Liver (tissue), 9 donors: ENCODE measurements around the gene MXRA8. TPM values are rescaled to one million over a fixed set of nuclear protein-coding genes. Genes with fewer than 3 reads are reported as not detected.

Source experiments
- DNase-seq: peaks from one replicate; pipeline ENCODE4 v3.0.0-alpha.2; 2017; ENCODE audit warnings: low spot score
- H3K27ac ChIP-seq, 2 donors: one replicate each; pipeline ENCODE4 v1.7.0; 2013; ENCODE audit warnings: inconsistent platforms in 2 of 2, low read length in 2 of 2, control low read depth in 1 of 2, low read depth in 1 of 2, mild to moderate bottlenecking in 1 of 2
- H3K27me3 ChIP-seq, 4 donors: one replicate each; pipeline versions ENCODE4 v1.6.1 to v1.7.0; 2013; ENCODE audit warnings: low read length in 3 of 4, inconsistent platforms in 1 of 4, mild to moderate bottlenecking in 1 of 4, moderate library complexity in 1 of 4; ENCODE audit not compliant: control insufficient read depth in 4 of 4, insufficient read depth in 4 of 4
- H3K36me3 ChIP-seq, 4 donors: one replicate each; pipeline versions ENCODE4 v1.6.1 to v1.7.0; 2013; ENCODE audit warnings: low read length in 3 of 4, mild to moderate bottlenecking in 3 of 4, low read depth in 1 of 4, moderate library complexity in 1 of 4; ENCODE audit not compliant: control insufficient read depth in 4 of 4, insufficient read depth in 3 of 4
- H3K4me1 ChIP-seq, 4 donors: one replicate each; pipeline versions ENCODE4 v1.6.1 to v1.7.0; 2013; ENCODE audit warnings: low read length in 3 of 4, mild to moderate bottlenecking in 3 of 4, moderate library complexity in 1 of 4; ENCODE audit not compliant: control insufficient read depth in 4 of 4, insufficient read depth in 4 of 4
- H3K4me3 ChIP-seq, 3 donors: one replicate each; pipeline versions ENCODE4 v1.6.1 to v1.7.0; 2013; ENCODE audit warnings: low read length in 3 of 3, control low read depth in 1 of 3, low read depth in 1 of 3, mild to moderate bottlenecking in 1 of 3
- H3K9ac ChIP-seq, 2 donors: one replicate each; pipeline ENCODE4 v1.7.0; 2013; ENCODE audit warnings: low read length in 2 of 2, mild to moderate bottlenecking in 2 of 2, moderate library complexity in 2 of 2, control low read depth in 1 of 2, low read depth in 1 of 2
- H3K9me3 ChIP-seq, 4 donors: one replicate each; pipeline versions ENCODE4 v1.6.1 to v1.7.0; 2013; ENCODE audit warnings: low read length in 3 of 4; ENCODE audit not compliant: control insufficient read depth in 4 of 4
- ATF3 ChIP-seq: IDR thresholded peaks from 2 replicates; pipeline ENCODE4 v1.6.1; 2016; ENCODE audit warnings: antibody characterized with exemption
- CTCF ChIP-seq: fragments of 150-350 bp; IDR thresholded peaks from 2 replicates; pipeline ENCODE4 v1.5.1; 2017; ENCODE audit warnings: improper control_type of control experiment, low read depth, low read length; ENCODE audit not compliant: missing input control
- EGR1 ChIP-seq, 2 donors: IDR thresholded peaks; 2 replicates each; pipeline ENCODE4 v1.6.1; 2016 to 2018; ENCODE audit warnings: antibody characterized with exemption in 2 of 2, low read depth in 2 of 2
- FOXA1 ChIP-seq: IDR thresholded peaks from 2 replicates; pipeline ENCODE4 v1.6.1; 2016; ENCODE audit warnings: antibody characterized with exemption
- FOXA2 ChIP-seq: IDR thresholded peaks from 2 replicates; pipeline ENCODE4 v1.6.1; 2016; ENCODE audit warnings: antibody characterized with exemption
- GABPA ChIP-seq, 2 donors: IDR thresholded peaks in 1 of 2; conservative IDR thresholded peaks in 1 of 2; 2 replicates each; pipeline ENCODE4 v1.6.1; 2016; ENCODE audit warnings: antibody characterized with exemption in 2 of 2, mild to moderate bottlenecking in 1 of 2, moderate library complexity in 1 of 2
- HNF4A ChIP-seq, 2 donors: conservative IDR thresholded peaks; 2 replicates each; pipeline ENCODE4 v1.6.1; 2016; ENCODE audit warnings: antibody characterized with exemption in 2 of 2, mild to moderate bottlenecking in 2 of 2
- HNF4G ChIP-seq: IDR thresholded peaks from 2 replicates; pipeline ENCODE4 v1.6.1; 2016; ENCODE audit warnings: antibody characterized with exemption
- JUND ChIP-seq, 2 donors: IDR thresholded peaks; 2 replicates each; pipeline ENCODE4 v1.6.1; 2016; ENCODE audit warnings: antibody characterized with exemption in 2 of 2
- MAX ChIP-seq: IDR thresholded peaks from 2 replicates; pipeline ENCODE4 v1.6.1; 2016; ENCODE audit warnings: antibody characterized with exemption
- NR2F2 ChIP-seq: IDR thresholded peaks from 2 replicates; pipeline ENCODE4 v1.6.1; 2016; ENCODE audit warnings: antibody characterized with exemption
- RAD21 ChIP-seq, 2 donors: IDR thresholded peaks; 2 replicates each; pipeline ENCODE4 v1.6.1; 2016; ENCODE audit warnings: antibody characterized with exemption in 2 of 2, mild to moderate bottlenecking in 2 of 2
- REST ChIP-seq: IDR thresholded peaks from 2 replicates; pipeline ENCODE4 v1.6.1; 2016; ENCODE audit warnings: antibody characterized with exemption, mild to moderate bottlenecking
- RXRA ChIP-seq, 2 donors: IDR thresholded peaks; 2 replicates each; pipeline ENCODE4 v1.6.1; 2017 to 2018; ENCODE audit warnings: antibody characterized with exemption in 2 of 2, mild to moderate bottlenecking in 1 of 2
- SP1 ChIP-seq: IDR thresholded peaks from 2 replicates; pipeline ENCODE4 v1.6.1; 2018; ENCODE audit warnings: antibody characterized with exemption, mild to moderate bottlenecking
- TAF1 ChIP-seq: conservative IDR thresholded peaks from 2 replicates; pipeline ENCODE4 v1.6.1; 2016; ENCODE audit warnings: antibody characterized with exemption, mild to moderate bottlenecking
- YY1 ChIP-seq: IDR thresholded peaks from 2 replicates; pipeline ENCODE4 v1.6.1; 2016; ENCODE audit warnings: antibody characterized with exemption, mild to moderate bottlenecking
- ZBTB33 ChIP-seq: IDR thresholded peaks from 2 replicates; pipeline ENCODE4 v1.6.1; 2016; ENCODE audit warnings: antibody characterized with exemption
- WGBS: extraction: QIAGEN DNeasy Blood & Tissue Kit; methylation state at CpG from one replicate; pipeline ENCODE4 v1.1.7; 2013; 5-methylcytosine and 5-hydroxymethylcytosine counted together
- polyA plus RNA-seq, 2 donors: library from polyadenylated mRNA; stranded (reverse) in 1 of 2; unstranded in 1 of 2; fragments of 200-250 nt in 1 of 2; fragments of >200 nt in 1 of 2; fragmentation: Nextera tagmentation in 1 of 2; extraction: Ambion mirVana in 1 of 2; gene quantifications; one replicate each; pipeline versions ENCODE4 v1.2.1 to v1.2.3, GENCODE V29; 2013 to 2015
- total RNA-seq, 2 donors: library from RNA; depleted of rRNA; stranded (reverse); fragments of >200 nt; gene quantifications; one replicate each; pipeline ENCODE4 v1.2.3, GENCODE V29; 2014
- donor health status: healthy.
- donor health status: healthy.
- donor health status: healthy.
- donor health status: healthy.
- donor health status: healthy.

MXRA8 gene
- total and polyA plus RNA-seq, 4 donors: 1.8 to 5.9 (median 4.2) TPM

GRCh38 chr1:1337793-1338147 is 20.6 kb downstream of the MXRA8 start:
- H3K9ac ChIP-seq: no peak overlapping the region
- no peak overlapping the region for H3K27ac ChIP-seq
- no peak for DNase-seq
- H3K4me1 ChIP-seq: peaks cover 0 to 11% (median 7%) of the 10 kb centered on the region in 4 donors
- WGBS: 82% methylated on average over 18 of the region's 18 CpGs
- H3K36me3 ChIP-seq: peaks cover 0 to 31% (median 15%) of the 10 kb centered on the region in 4 donors
- no peaks in the 10 kb centered on the region for H3K9me3 ChIP-seq
- no peak for TF ChIP-seq YY1
- TF ChIP-seq TAF1: no peak
- no peak for TF ChIP-seq RAD21 (IDR thresholded peaks at IDR 0.05)
- no peak for TF ChIP-seq FOXA2
- H3K4me3 ChIP-seq: no peak overlapping the region
- H3K27me3 ChIP-seq: no peaks in the 10 kb centered on the region

GRCh38 chr1:1336931-1337792 is 21.2 kb downstream of the MXRA8 start:
- no peak for DNase-seq
- 96% methylated on average over 32 of the region's 32 CpGs for WGBS

More at GRCh38 chr1:1336931-1337792, 21.2 kb downstream of the MXRA8 start:
- H3K27me3 ChIP-seq: no peaks in the 10 kb centered on the region
- peaks cover 0 to 31% (median 15%) of the 10 kb centered on the region in 4 donors for H3K36me3 ChIP-seq
- no peaks in the 10 kb centered on the region for H3K9me3 ChIP-seq
- H3K4me1 ChIP-seq: peaks cover 5 to 17% (median 11%) of the 10 kb centered on the region in 4 donors
- H3K9ac ChIP-seq: no peak overlapping the region
- TF ChIP-seq ATF3 (no peak), TAF1 (no peak), MAX (no peak), RAD21 (IDR thresholded peaks at IDR 0.05) (no peak), HNF4A (conservative IDR thresholded peaks at IDR 0.05) (no peak), GABPA (IDR thresholded peaks at IDR 0.05 in 1 of 2, conservative IDR thresholded peaks at IDR 0.05 in 1 of 2) (no peak), NR2F2 (no peak), REST (no peak), FOXA2 (no peak), ZBTB33 (no peak), CTCF (no peak), HNF4G (no peak), FOXA1 (no peak), YY1 (no peak), RXRA (IDR thresholded peaks at IDR 0.05) (no peak), SP1 (no peak), EGR1 (IDR thresholded peaks at IDR 0.05; ENCODE audit: low read depth in 2 of 2) (no peak), JUND (IDR thresholded peaks at IDR 0.05) (no peak)
- no peak overlapping the region for H3K27ac ChIP-seq
- no peak overlapping the region for H3K4me3 ChIP-seq
